HG03108 (cell line): ENCODE results near the gene P2RY6.

ENCODE experiments used
- ATAC-seq: cut with Tn5 transposase; IDR thresholded peaks from one replicate; pipeline ENCODE4 v1.9.1; 2021; ENCODE audit warnings: moderate library complexity; ENCODE audit not compliant: unreplicated experiment

The P2RY6 gene

GRCh38 chr11:73236854-73237253 is 35.3 kb upstream of the P2RY6 start:
- ATAC-seq = no peak

DNA sequence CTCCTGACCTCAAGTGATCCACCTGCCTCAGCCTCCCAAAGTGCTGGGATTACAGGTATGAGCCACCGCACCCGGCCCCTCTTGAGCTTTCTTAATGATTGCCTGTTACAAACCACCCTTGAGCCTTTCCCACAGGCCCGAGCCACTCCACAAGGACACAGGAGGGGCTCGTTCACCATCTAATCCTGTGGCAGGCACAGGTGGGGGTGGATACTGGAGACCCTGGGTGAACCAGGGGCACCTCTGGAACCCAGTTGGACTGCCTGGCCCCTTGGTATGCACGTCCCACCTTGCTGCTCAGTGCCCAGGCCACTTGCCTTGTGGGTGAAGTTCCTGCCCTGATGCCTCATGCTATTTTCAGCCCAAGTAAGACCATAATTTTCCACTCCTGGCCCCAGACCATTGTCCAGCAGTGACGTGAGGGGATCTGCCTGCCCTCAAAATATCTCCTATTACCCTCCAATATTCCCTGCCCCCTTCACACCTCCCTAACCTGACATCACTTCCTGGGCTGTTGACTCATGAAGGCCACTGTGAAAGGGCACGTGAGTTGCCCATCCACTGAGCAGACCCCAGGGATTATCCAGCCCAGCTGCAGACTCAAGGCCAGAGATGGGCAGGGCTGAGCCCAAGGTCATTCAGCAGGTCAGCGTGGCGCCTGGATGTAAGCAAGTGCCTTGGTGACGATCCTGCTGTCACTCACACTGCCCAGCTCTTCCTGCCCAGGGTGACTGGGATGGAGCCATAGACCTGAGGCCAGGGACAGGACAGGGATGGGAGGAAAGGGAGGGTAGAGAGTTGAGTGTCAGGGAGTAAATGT is 34.5 kb upstream of the P2RY6 start:
- ATAC-seq = no peak

DNA sequence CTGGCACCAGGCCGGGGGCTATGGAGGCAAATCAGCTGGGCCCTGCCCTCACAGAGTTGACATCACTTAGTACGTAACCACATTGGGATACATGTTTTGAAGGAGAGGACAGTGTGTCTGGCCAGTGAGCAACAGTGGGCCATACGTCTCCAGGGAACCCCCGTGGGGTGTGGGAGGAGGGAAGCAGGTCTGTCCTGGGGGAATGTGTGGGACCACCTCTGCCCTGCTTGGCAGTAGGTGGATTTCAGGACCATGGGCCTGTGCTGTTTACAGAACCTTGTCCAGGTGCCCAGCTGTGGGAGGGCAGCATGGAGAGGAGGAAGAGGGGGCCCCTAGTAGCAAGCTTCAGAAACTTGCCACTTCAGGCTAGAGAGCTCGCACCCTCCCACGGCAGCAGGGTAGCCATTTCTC is 33.0 kb upstream of the P2RY6 start:
- ATAC-seq = no peak

GRCh38 chr11:73239571-73240189 is 32.5 kb upstream of the P2RY6 start:
- ATAC-seq = no peak

DNA sequence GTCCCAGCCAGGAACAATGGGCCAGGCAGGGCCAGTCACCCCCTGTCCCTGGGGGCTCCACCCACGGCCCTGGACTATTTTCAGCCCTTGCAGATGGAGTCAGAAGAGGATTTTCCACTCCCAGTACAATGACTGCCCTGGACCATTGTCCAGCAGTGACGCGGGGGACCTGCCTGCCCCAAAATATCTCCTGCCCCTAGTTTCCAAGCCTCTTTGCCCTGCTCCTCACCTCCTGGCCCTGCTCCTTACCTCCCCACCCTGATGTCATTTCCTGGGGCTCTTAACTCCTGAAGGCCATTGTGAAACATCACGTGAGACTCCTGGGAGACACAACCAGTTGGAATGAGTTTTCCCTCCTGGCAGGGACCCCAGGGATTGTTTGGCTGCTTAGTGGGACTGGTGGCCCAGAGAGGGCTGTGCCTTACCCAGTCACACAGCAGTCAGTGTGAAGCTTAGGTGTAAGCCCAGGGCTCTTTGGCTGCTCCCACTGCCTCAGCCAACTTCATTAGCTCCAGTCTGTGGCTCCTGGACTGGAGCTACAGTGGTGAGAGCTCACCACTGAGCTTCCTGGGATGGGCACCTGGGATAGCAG is 31.9 kb upstream of the P2RY6 start:
- no peak for ATAC-seq

DNA sequence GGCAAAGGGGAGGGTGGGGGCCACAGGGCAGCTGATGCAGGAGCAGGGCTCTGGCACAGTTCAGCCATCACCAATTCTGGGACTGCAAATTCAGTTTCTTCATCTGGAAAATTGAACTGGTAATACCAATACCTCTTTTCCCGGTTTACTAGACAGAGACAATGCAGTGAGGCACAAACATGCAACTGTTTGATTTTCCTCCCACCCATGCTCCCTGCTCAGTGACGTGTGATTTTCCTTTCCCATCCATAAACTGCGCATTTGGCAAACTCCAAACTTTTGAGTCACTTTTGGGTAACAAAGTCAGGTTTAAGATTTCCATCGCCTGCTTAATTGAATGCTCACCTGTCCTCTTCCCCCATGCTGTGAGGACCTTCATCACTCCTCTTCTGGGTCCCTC is 30.8 kb upstream of the P2RY6 start:
- no peak for ATAC-seq

GRCh38 chr11:73242251-73243092 is 29.7 kb upstream of the P2RY6 start:
- ATAC-seq = no peak

GRCh38 chr11:73243093-73243485 is 29.0 kb upstream of the P2RY6 start:
- ATAC-seq = no peak

DNA sequence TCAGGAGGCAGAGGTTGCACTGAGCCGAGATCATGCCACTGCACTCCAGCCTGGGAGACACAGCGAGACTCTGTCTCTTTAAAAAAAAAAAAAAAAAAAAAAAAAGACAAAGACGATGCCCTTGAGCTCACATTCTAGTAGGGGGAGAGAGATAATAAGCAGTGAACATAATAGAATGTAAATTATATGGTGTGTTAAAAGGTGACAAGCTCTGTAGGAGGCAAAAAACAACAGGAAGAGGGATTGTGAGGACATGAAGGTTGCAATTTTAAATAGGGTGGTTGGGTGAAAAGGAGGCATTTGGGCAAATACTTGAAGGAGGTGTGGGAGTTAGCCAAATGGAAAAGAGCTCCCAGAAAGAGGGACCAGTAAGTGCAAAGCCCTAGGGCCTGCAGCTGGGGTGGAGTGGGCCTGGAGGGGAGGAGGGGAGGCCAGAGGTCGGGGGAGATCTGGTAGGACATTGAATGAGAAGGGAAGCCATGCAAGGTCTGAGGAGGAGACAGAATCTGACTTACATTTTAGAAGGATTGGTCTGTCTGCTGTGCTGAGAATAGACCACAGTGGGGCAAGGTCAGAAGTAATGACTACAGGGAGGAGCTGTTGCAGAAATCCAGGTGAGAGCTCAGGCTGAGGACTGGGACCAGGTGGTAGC is 27.4 kb upstream of the P2RY6 start:
- no peak for ATAC-seq

- ATAC-seq = no peak
These were observed 26.7 kb upstream of the P2RY6 start for GRCh38 chr11:73245461-73245860.

DNA sequence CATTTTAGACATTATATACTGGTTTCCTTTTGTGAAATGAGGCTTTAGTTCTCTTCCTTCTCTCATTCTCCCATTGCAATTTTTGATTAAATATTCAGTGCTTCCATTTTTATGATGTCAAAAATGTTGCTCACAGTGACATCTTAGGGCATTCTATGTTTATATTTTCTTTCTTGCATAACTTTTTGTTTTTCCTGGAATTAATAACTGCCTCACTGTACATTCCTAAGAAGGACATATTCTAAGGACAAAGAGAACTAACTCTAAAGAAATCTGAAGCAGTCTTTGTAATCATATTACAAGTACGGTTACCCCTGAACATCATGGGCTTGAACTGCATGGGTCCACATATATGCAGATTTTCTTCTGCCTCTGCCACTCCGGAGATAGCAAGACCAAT is 25.8 kb upstream of the P2RY6 start:
- no peak for ATAC-seq

GRCh38 chr11:73248526-73249185 is 23.5 kb upstream of the P2RY6 start:
- no peak for ATAC-seq

DNA sequence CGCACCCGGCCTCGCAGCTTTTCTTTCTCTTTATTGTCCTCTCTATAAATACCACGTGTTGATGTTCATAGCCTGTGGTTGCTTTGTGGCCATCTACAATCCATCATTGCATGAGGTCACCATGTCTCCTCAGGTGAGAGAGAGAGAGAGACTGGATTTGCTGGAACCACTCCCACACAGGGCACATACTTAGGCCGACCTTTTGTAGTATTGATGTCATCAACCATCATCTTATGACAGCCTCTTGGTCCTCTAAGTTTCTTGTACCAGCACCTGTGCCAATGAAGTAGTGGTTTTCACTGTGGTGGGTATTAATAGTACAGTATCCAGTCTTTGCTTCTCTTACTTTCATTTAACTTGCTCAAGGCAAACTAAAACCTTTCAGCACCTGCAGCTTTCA is 22.8 kb upstream of the P2RY6 start:
- no peak for ATAC-seq

- ATAC-seq = no peak
These were observed 22.0 kb upstream of the P2RY6 start for GRCh38 chr11:73249853-73250783.

- no peak for ATAC-seq
These were observed 19.5 kb upstream of the P2RY6 start for GRCh38 chr11:73252577-73253191.

DNA sequence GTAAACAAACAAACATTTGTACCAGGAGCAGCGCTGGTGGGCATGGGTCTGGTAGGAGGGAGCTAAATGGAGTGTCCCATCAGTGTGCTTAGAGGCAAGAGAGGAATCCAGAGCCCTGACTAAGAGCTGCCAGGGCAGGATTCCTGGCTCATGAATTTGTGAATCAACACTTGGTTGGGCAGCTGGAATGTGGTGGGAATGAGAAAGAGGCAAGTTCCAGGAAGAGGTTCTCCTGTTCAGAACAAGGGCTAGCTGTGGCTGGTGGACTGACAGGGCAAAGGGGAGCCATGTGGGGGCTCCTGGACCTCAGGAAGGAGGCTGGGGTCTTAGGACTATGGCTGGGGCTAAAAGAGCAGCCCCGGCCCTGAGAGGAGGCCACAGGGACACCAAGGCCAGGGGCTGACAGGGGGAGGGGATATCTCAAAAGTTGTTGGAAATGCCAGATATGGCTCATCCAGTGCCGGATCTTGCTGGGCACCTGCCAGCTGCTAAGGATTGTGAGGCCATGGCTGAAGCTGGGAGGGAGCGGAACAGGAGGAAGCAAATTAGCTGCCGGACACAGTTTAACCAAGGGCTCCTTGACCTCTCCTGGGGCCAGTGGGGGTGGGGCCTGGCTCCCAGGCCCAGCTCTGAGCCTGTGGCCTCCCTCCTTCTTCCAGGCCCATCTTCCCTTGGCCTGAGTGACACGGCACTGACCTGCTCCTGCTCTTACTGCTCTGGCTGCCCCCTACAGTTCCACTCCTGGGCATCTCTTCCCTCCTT is 14.6 kb upstream of the P2RY6 start:
- no peak for ATAC-seq

GRCh38 chr11:73258104-73259035 is 13.8 kb upstream of the P2RY6 start:
- ATAC-seq = no peak
